K562 (cell line): ENCODE results near the gene COX4I2. TPM values are rescaled to one million over a fixed set of nuclear protein-coding genes. Genes with fewer than 3 reads are reported as not detected.

Experiments
- ATAC-seq: fragments of 200-7000 bp; cut with Tn5 transposase; 3 replicates; pipeline ENCODE4 v1.9.1; 2020; ENCODE audit warnings: moderate library complexity
- BruUV-seq: library from RNA; stranded (reverse); fragments of 400-500 nt; replicated peaks from 2 replicates; lab custom pipeline; 2021; lab: Mats Ljungman, UMichigan
- CTCF ChIA-PET: fragments of 300-600 bp; formaldehyde crosslinking; extraction: SDS; loops from one replicate; lab custom pipeline; 2021; ENCODE audit warnings: low intra/inter-chr PET ratio; lab: Yijun Ruan, JAX
- POLR2A ChIA-PET: fragments of 300-600, 350-650 bp; sonication (Branson Sonifier 250); formaldehyde crosslinking; extraction: SDS; loops from one replicate; lab custom pipeline; 2021; ENCODE audit warnings: antibody characterized with exemption, inconsistent platforms; lab: Yijun Ruan, JAX
- DNase-seq, 4 experiments: peaks; one replicate each; pipeline versions ENCODE4 v3.0.0 to v3.0.0-alpha.2; 2011 to 2018; ENCODE audit warnings: low spot score in 3 of 4, mixed read lengths in 3 of 4; ENCODE audit errors: extremely low read depth in 1 of 4
- FAIRE-seq: peaks from 2 replicates; lab custom pipeline; 2011; peaks lifted over from hg19 to GRCh38; lab: Jason Lieb, UNC
- H2AFZ ChIP-seq: 2 replicates; pipeline ENCODE4 v1.6.0; 2011; ENCODE audit warnings: low read depth, low read length, control low read depth, inconsistent platforms
- H3K27ac ChIP-seq: fragments of 200-600 bp; 3 replicates; pipeline ENCODE4 v1.8.0; 2011; ENCODE audit warnings: low read depth, mild to moderate bottlenecking, control low read depth, inconsistent platforms, low read length, moderate library complexity, mixed read lengths; ENCODE audit errors: extremely low read depth
- H3K27me3 ChIP-seq, 2 experiments: fragments of 300-600 bp in 1 of 2; 2 replicates in 1 of 2; 3 replicates in 1 of 2; pipeline versions ENCODE4 v1.6.0 to v1.8.0; 2011; ENCODE audit warnings: inconsistent platforms in 2 of 2, low read length in 2 of 2, mild to moderate bottlenecking in 1 of 2, mixed read lengths in 1 of 2, moderate library complexity in 1 of 2; ENCODE audit not compliant: control insufficient read depth in 2 of 2, insufficient read depth in 2 of 2
- H3K36me3 ChIP-seq: fragments of 300-600 bp; 3 replicates; pipeline ENCODE4 v1.8.0; 2011; ENCODE audit warnings: mild to moderate bottlenecking, low read length, inconsistent platforms; ENCODE audit not compliant: control insufficient read depth, insufficient read depth
- H3K4me1 ChIP-seq, 2 experiments: fragments of 200-600 bp in 1 of 2; replicated peaks in 1 of 2; 2 replicates in 1 of 2; 3 replicates in 1 of 2; pipeline versions ENCODE4 v1.5.1 to v1.8.0; 2011; ENCODE audit warnings: inconsistent platforms in 2 of 2, low read length in 2 of 2, mild to moderate bottlenecking in 1 of 2, mixed read lengths in 1 of 2, moderate library complexity in 1 of 2; ENCODE audit not compliant: control insufficient read depth in 2 of 2, insufficient read depth in 2 of 2
- H3K4me2 ChIP-seq: 2 replicates; pipeline ENCODE4 v1.6.1; 2011; ENCODE audit warnings: low read length, control low read depth, inconsistent platforms, mixed read lengths; ENCODE audit not compliant: insufficient read depth
- H3K4me3 ChIP-seq: fragments of 200-600 bp; sonication (generic), shearing (Covaris generic); 2 replicates; pipeline ENCODE4 v1.5.1; 2016; ENCODE audit warnings: control low read depth, inconsistent platforms
- H3K79me2 ChIP-seq: fragments of 200-600 bp; 3 replicates; pipeline ENCODE4 v1.8.0; 2011; ENCODE audit warnings: low read length, inconsistent platforms; ENCODE audit not compliant: control insufficient read depth, insufficient read depth
- H3K9ac ChIP-seq, 2 experiments: 2 replicates each; pipeline versions ENCODE4 v1.6.0 to v1.6.1; 2011; ENCODE audit warnings: low read depth in 2 of 2, low read length in 2 of 2, control low read depth in 1 of 2, inconsistent platforms in 1 of 2, mild to moderate bottlenecking in 1 of 2, mixed read lengths in 1 of 2; ENCODE audit not compliant: insufficient read depth in 1 of 2
- H3K9me1 ChIP-seq: one replicate; pipeline ENCODE4 v1.6.0; 2011; ENCODE audit warnings: inconsistent platforms, mild to moderate bottlenecking, low read length, moderate library complexity; ENCODE audit not compliant: control insufficient read depth, insufficient read depth
- H3K9me3 ChIP-seq: replicated peaks from 2 replicates; pipeline ENCODE4 v1.5.1; 2011; ENCODE audit warnings: low read depth, low read length, inconsistent platforms; ENCODE audit not compliant: control insufficient read depth, insufficient read depth
- H4K20me1 ChIP-seq: replicated peaks from 2 replicates; pipeline ENCODE4 v1.6.1; 2011; ENCODE audit warnings: low read length, inconsistent platforms, mixed read lengths; ENCODE audit not compliant: control insufficient read depth, insufficient read depth
- CXXC5 ChIP-seq: fragments of 250-450 bp; sonication (Bioruptor Pico); IDR thresholded peaks from 2 replicates; pipeline ENCODE4 v1.8.0; 2022; ENCODE audit warnings: inconsistent platforms, mild to moderate bottlenecking, moderate library complexity
- EGR1 ChIP-seq: fragments of 450-650 bp; conservative IDR thresholded peaks from 2 replicates; pipeline ENCODE4 v1.6.1; 2017; ENCODE audit warnings: mild to moderate bottlenecking
- FOXK2 ChIP-seq, 2 experiments: fragments of 450-650 bp; IDR thresholded peaks in 1 of 2; conservative IDR thresholded peaks in 1 of 2; 2 replicates each; pipeline ENCODE4 v1.6.1; 2016; ENCODE audit warnings: low read depth in 2 of 2, mild to moderate bottlenecking in 1 of 2
- GATA2 ChIP-seq: sonication (generic); formaldehyde crosslinking; IDR thresholded peaks from 2 replicates; pipeline ENCODE4 v1.4.0; 2020; ENCODE audit warnings: mild to moderate bottlenecking, missing genetic modification reagents
- NR2C1 ChIP-seq, 2 experiments: fragments of 450-650 bp; IDR thresholded peaks; 2 replicates each; pipeline ENCODE4 v1.6.1; 2017; ENCODE audit warnings: mild to moderate bottlenecking in 2 of 2, antibody characterized with exemption in 1 of 2, inconsistent platforms in 1 of 2, missing compliant biosample characterization in 1 of 2, missing genetic modification characterization in 1 of 2
- NR4A1 ChIP-seq, 2 experiments: fragments of 250-450 bp in 1 of 2; fragments of 450-650 bp in 1 of 2; sonication (Bioruptor Pico) in 1 of 2; IDR thresholded peaks; 2 replicates each; pipeline versions ENCODE4 v1.4.0 to v1.6.1; 2016 to 2020; ENCODE audit warnings: mild to moderate bottlenecking in 2 of 2, missing compliant biosample characterization in 1 of 2, missing genetic modification characterization in 1 of 2, moderate library complexity in 1 of 2
- RNF2 ChIP-seq: sonication (generic); IDR thresholded peaks from 2 replicates; pipeline ENCODE4 v1.6.1; 2016
- SMARCA5 ChIP-seq: fragments of 450-650 bp; IDR thresholded peaks from 2 replicates; pipeline ENCODE4 v1.6.1; 2016
- TCF7L2 ChIP-seq: fragments of 150-350 bp; IDR thresholded peaks from 2 replicates; pipeline ENCODE4 v1.6.1; 2016; ENCODE audit warnings: low read depth, mild to moderate bottlenecking, low read length, moderate library complexity
- ZNF124 ChIP-seq: sonication (generic); formaldehyde crosslinking; IDR thresholded peaks from 2 replicates; pipeline ENCODE4 v1.8.1; 2022; ENCODE audit warnings: missing genetic modification reagents
- WGBS: fragments of 100-300 bp; shearing (Covaris generic); methylation state at CpG from one replicate; pipeline ENCODE4 v1.1.6; 2016; ENCODE audit warnings: low coverage, mixed read lengths; ENCODE audit not compliant: insufficient coverage; ENCODE audit errors: missing lambda C conversion rate; 5-methylcytosine and 5-hydroxymethylcytosine counted together
- in situ Hi-C: fragments of 300-500 bp; cut with MboI; formaldehyde crosslinking; loops from 4 replicates; pipeline ENCODE4 v1.15.0; 2018; ENCODE audit warnings: inconsistent platforms, mixed read lengths
- intact Hi-C: fragments of 100-400 bp; cut with micrococcal nuclease; formaldehyde crosslinking; loops from 2 replicates; pipeline ENCODE4 v1.14.2; 2022
- polyA plus RNA-seq, 8 experiments: library from polyadenylated mRNA; depleted of rRNA in 4 of 8; stranded (reverse) in 5 of 8; unstranded in 3 of 8; fragments of >200 nt; fragmentation: Nextera tagmentation in 2 of 8; fragmentation: Illumina TruSeq in 1 of 8; extraction: Ambion mirVana in 2 of 8; extraction: Trizol in 1 of 8; gene quantifications; 2 replicates each; pipeline versions ENCODE4 v1.2.1 to v1.2.3, GENCODE V29; 2011 to 2014; ENCODE audit warnings: inconsistent platforms in 1 of 8, missing spikeins in 1 of 8
- total RNA-seq, 7 experiments: library from RNA; depleted of rRNA in 6 of 7; stranded (reverse); fragments of >200 nt in 6 of 7; fragmentation: Illumina TruSeq in 2 of 7; extraction: Trizol in 2 of 7; gene quantifications; 2 replicates each; pipeline versions ENCODE4 v1.2.1 to v1.2.3, GENCODE V29; 2011 to 2021; ENCODE audit warnings: low replicate concordance in 1 of 7
- TF ChIP-seq, protein P1 (sequence below): fragments of 200-600 bp; sonication (generic); IDR thresholded peaks from one replicate; pipeline ENCODE4 v1.6.1; 2012; ENCODE audit warnings: mild to moderate bottlenecking, low read depth, low read length, inconsistent platforms

Gene COX4I2
- total and polyA plus RNA-seq, 9 of the 15 experiments (the other 6 are each of a cell fraction or from before 2014, with no cell fraction given) = not detected

DNA sequence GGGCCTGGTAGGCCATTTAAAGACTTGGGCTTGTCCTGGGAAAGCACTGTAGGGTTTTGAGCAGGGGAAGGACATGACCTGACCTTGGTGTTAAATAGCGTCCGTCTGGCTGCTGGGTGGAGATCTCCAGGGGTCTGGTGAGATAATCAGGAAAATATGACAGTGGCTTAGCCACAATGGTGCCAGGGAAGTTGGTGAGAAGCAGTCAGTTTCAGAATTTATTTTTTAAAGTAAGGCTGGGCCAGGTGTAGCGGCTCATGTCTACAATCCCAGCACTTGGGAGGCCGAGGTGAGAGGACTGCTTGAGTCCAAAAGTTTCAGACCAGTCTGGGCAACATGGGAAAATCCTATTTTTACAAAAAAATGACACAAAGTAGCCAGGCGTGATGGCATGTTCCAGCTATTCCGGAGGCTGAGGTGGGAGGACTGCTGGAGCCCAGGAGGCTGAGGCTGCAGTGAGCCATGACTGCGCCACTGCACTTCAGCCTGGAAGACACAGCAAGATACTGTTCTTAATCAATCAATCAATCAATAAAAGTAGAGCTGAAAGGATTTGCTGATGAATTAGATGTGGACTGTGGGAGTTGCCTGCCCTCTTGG is 43.5 kb downstream of the COX4I2 start:
- peaks cover 60 to 92% of the 10 kb centered on the region in 2 experiments for H3K4me1 ChIP-seq
- intact Hi-C loops = no loop called here

More for the DNA sequence above, 43.5 kb downstream of the COX4I2 start:
- Histone ChIP-seq H3K9ac (peak overlapping the region; percentile 26 to 57; a peak in 3 of 4 replicates), H3K36me3 (peaks cover 83% of the 10 kb centered on the region), H2AFZ (no peak overlapping the region), H3K4me2 (no peak overlapping the region; the same call in 1 of the 2 replicates), H3K4me3 (no peak overlapping the region), H4K20me1 (no peaks in the 10 kb centered on the region), H3K27ac (peak overlapping the region; percentile 62), H3K9me1 (no peaks in the 10 kb centered on the region), H3K79me2 (peaks cover 97% of the 10 kb centered on the region), H3K27me3 (no peaks in the 10 kb centered on the region), H3K9me3 (no peaks in the 10 kb centered on the region)
- no peak for FAIRE-seq
- no peak for ATAC-seq
- 64% methylated on average over 7 of the region's 7 CpGs for WGBS
- ChIA-PET POLR2A (interaction anchor here (1.0 kb wide), 3 partner anchors 10 to 58 kb away, joined by 3 to 6 read pairs (median 4); partner anchors contain the start of gene TPX2), CTCF (no interaction called here)
- TF ChIP-seq NR4A1 (CRISPR knock-in tag; IDR thresholded peaks at IDR 0.05) (no peak), NR4A1 (tag; IDR thresholded peaks at IDR 0.05) (no peak), EGR1 (no peak), FOXK2 (conservative IDR thresholded peaks at IDR 0.05 in 1 of 2, IDR thresholded peaks at IDR 0.05 in 1 of 2; ENCODE audit: low read depth in 2 of 2) (no peak), NR2C1 (IDR thresholded peaks at IDR 0.05) (no peak), NR2C1 (tag; IDR thresholded peaks at IDR 0.05) (no peak), GATA2 (CRISPR knock-in tag) (no peak), RNF2 (no peak), CXXC5 (CRISPR knock-in tag) (0 out of 2 replicates have a peak, but pooled peaks have one; percentile 28), TCF7L2 (no peak), ZNF124 (CRISPR knock-in tag) (no peak), SMARCA5 (0 out of 2 replicates have a peak, but pooled peaks have one; percentile 6)
- TF ChIP-seq, protein P1, sequence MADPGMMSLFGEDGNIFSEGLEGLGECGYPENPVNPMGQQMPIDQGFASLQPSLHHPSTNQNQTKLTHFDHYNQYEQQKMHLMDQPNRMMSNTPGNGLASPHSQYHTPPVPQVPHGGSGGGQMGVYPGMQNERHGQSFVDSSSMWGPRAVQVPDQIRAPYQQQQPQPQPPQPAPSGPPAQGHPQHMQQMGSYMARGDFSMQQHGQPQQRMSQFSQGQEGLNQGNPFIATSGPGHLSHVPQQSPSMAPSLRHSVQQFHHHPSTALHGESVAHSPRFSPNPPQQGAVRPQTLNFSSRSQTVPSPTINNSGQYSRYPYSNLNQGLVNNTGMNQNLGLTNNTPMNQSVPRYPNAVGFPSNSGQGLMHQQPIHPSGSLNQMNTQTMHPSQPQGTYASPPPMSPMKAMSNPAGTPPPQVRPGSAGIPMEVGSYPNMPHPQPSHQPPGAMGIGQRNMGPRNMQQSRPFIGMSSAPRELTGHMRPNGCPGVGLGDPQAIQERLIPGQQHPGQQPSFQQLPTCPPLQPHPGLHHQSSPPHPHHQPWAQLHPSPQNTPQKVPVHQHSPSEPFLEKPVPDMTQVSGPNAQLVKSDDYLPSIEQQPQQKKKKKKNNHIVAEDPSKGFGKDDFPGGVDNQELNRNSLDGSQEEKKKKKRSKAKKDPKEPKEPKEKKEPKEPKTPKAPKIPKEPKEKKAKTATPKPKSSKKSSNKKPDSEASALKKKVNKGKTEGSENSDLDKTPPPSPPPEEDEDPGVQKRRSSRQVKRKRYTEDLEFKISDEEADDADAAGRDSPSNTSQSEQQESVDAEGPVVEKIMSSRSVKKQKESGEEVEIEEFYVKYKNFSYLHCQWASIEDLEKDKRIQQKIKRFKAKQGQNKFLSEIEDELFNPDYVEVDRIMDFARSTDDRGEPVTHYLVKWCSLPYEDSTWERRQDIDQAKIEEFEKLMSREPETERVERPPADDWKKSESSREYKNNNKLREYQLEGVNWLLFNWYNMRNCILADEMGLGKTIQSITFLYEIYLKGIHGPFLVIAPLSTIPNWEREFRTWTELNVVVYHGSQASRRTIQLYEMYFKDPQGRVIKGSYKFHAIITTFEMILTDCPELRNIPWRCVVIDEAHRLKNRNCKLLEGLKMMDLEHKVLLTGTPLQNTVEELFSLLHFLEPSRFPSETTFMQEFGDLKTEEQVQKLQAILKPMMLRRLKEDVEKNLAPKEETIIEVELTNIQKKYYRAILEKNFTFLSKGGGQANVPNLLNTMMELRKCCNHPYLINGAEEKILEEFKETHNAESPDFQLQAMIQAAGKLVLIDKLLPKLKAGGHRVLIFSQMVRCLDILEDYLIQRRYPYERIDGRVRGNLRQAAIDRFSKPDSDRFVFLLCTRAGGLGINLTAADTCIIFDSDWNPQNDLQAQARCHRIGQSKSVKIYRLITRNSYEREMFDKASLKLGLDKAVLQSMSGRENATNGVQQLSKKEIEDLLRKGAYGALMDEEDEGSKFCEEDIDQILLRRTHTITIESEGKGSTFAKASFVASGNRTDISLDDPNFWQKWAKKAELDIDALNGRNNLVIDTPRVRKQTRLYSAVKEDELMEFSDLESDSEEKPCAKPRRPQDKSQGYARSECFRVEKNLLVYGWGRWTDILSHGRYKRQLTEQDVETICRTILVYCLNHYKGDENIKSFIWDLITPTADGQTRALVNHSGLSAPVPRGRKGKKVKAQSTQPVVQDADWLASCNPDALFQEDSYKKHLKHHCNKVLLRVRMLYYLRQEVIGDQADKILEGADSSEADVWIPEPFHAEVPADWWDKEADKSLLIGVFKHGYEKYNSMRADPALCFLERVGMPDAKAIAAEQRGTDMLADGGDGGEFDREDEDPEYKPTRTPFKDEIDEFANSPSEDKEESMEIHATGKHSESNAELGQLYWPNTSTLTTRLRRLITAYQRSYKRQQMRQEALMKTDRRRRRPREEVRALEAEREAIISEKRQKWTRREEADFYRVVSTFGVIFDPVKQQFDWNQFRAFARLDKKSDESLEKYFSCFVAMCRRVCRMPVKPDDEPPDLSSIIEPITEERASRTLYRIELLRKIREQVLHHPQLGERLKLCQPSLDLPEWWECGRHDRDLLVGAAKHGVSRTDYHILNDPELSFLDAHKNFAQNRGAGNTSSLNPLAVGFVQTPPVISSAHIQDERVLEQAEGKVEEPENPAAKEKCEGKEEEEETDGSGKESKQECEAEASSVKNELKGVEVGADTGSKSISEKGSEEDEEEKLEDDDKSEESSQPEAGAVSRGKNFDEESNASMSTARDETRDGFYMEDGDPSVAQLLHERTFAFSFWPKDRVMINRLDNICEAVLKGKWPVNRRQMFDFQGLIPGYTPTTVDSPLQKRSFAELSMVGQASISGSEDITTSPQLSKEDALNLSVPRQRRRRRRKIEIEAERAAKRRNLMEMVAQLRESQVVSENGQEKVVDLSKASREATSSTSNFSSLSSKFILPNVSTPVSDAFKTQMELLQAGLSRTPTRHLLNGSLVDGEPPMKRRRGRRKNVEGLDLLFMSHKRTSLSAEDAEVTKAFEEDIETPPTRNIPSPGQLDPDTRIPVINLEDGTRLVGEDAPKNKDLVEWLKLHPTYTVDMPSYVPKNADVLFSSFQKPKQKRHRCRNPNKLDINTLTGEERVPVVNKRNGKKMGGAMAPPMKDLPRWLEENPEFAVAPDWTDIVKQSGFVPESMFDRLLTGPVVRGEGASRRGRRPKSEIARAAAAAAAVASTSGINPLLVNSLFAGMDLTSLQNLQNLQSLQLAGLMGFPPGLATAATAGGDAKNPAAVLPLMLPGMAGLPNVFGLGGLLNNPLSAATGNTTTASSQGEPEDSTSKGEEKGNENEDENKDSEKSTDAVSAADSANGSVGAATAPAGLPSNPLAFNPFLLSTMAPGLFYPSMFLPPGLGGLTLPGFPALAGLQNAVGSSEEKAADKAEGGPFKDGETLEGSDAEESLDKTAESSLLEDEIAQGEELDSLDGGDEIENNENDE = no peak
- in situ Hi-C loops = no loop called here
- no TSS peak for BruUV-seq
- no peak for DNase-seq
